ENCODE data around the gene FHIT. TPM values are rescaled to one million over a fixed set of nuclear protein-coding genes. Genes with fewer than 3 reads are reported as not detected.

The FHIT gene
- total and polyA plus RNA-seq, 2 donors from 2014 or later = 20.2 to 61.2 TPM

DNA sequence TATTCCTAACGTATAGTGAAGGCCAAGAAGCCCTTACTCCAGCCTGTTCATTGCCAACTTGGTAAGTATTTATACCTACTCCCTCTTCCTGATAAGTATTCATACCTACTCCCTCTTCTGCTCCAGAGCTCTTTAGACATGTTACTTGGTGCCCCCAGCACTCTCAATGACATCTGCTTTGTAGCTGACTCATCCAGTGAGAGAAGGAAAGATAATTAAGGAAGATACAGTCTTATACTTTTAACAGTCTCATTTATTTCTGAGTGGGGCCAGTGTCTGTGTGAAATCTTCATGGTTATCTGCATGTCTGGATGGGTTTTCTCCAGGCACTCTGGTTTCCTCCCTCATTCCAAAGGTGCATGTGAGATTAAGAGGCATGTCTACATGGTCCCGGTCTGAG, 698.7 kb downstream of the FHIT start:
- Histone ChIP-seq H3K4me1 (ENCODE audit: control insufficient read depth in 2 of 3, insufficient read depth in 2 of 3, low read depth in 1 of 3, low read length in 3 of 3) (no peaks in the 10 kb centered on the region), H3K9me3 (ENCODE audit: control insufficient read depth in 2 of 3, insufficient read depth in 1 of 3, low read length in 3 of 3) (no peaks in the 10 kb centered on the region), H3K27me3 (ENCODE audit: control insufficient read depth, insufficient read depth, low read length) (no peaks in the 10 kb centered on the region), H3K9ac (ENCODE audit: low read length in 3 of 3) (no peak overlapping the region), H3K27ac (ENCODE audit: low read depth in 2 of 2, low read length in 2 of 2) (no peak overlapping the region), H3K36me3 (ENCODE audit: control insufficient read depth in 2 of 3, insufficient read depth in 3 of 3, low read length in 3 of 3) (no peaks in the 10 kb centered on the region), H3K4me3 (ENCODE audit: low read length in 3 of 3) (no peak overlapping the region)
- intact Hi-C loops (cut with DNase I) = no loop called here
- DNase-seq = no peak
- no peak for FAIRE-seq
- TF ChIP-seq CTCF (IDR thresholded peaks at IDR 0.05; ENCODE audit: borderline replicate concordance, extremely low read depth, insufficient read depth) = no peak

GRCh38 chr3:60551455-60552209, 699.6 kb downstream of the FHIT start:
- DNase-seq (no peak), FAIRE-seq (no peak)
- no peaks in the 10 kb centered on the region for H3K36me3 ChIP-seq (ENCODE audit: control insufficient read depth in 2 of 3, insufficient read depth in 3 of 3, low read length in 3 of 3)
- no peak overlapping the region for H3K4me3 ChIP-seq (ENCODE audit: low read length in 3 of 3)
- H3K27me3 ChIP-seq (ENCODE audit: control insufficient read depth, insufficient read depth, low read length) = no peaks in the 10 kb centered on the region
- TF ChIP-seq CTCF (IDR thresholded peaks at IDR 0.05; ENCODE audit: borderline replicate concordance, extremely low read depth, insufficient read depth) = no peak
- no peak overlapping the region for H3K9ac ChIP-seq (ENCODE audit: low read length in 3 of 3)
- H3K27ac ChIP-seq (ENCODE audit: low read depth in 2 of 2, low read length in 2 of 2) = no peak overlapping the region
- H3K4me1 ChIP-seq (ENCODE audit: control insufficient read depth in 2 of 3, insufficient read depth in 2 of 3, low read depth in 1 of 3, low read length in 3 of 3) = no peaks in the 10 kb centered on the region
- H3K9me3 ChIP-seq (ENCODE audit: control insufficient read depth in 2 of 3, insufficient read depth in 1 of 3, low read length in 3 of 3) = no peaks in the 10 kb centered on the region
- intact Hi-C loops (cut with DNase I) = no loop called here

GRCh38 chr3:60549863-60550262, 701.4 kb downstream of the FHIT start:
- Histone ChIP-seq H3K9me3 (ENCODE audit: control insufficient read depth in 2 of 3, insufficient read depth in 1 of 3, low read length in 3 of 3) (no peaks in the 10 kb centered on the region), H3K27ac (ENCODE audit: low read depth in 2 of 2, low read length in 2 of 2) (no peak overlapping the region), H3K36me3 (ENCODE audit: control insufficient read depth in 2 of 3, insufficient read depth in 3 of 3, low read length in 3 of 3) (no peaks in the 10 kb centered on the region), H3K4me3 (ENCODE audit: low read length in 3 of 3) (no peak overlapping the region), H3K4me1 (ENCODE audit: control insufficient read depth in 2 of 3, insufficient read depth in 2 of 3, low read depth in 1 of 3, low read length in 3 of 3) (no peaks in the 10 kb centered on the region), H3K9ac (ENCODE audit: low read length in 3 of 3) (no peak overlapping the region), H3K27me3 (ENCODE audit: control insufficient read depth, insufficient read depth, low read length) (no peaks in the 10 kb centered on the region)
- intact Hi-C loops (cut with DNase I) = no loop called here
- DNase-seq (no peak), FAIRE-seq (no peak)
- no peak for TF ChIP-seq CTCF (IDR thresholded peaks at IDR 0.05; ENCODE audit: borderline replicate concordance, extremely low read depth, insufficient read depth)

All from kidney (tissue), 14 donors.